Measurements from ENCODE around the gene DPY19L1.
A peak's percentile ranks its signal among the peaks of the same experiment; 100 is the strongest.

DPY19L1 gene

GRCh38 chr7:35019801-35020200, 17.5 kb downstream of the DPY19L1 start:
- WGBS (ENCODE audit: extremely low coverage, insufficient coverage, low lambda C conversion rate): no CpG with 5 or more reads among the region's 3 CpGs
- no peak overlapping the region for H4K5ac ChIP-seq (ENCODE audit: low read length)
- no peak overlapping the region for H3K56ac ChIP-seq (ENCODE audit: low read length)
- H3K36me3 ChIP-seq (ENCODE audit: control insufficient read depth, insufficient read depth, low read length): no peaks in the 10 kb centered on the region
- no peak overlapping the region for H2AK5ac ChIP-seq (ENCODE audit: low read length)
- peaks cover 30% of the 10 kb centered on the region for H3K79me2 ChIP-seq (ENCODE audit: control insufficient read depth, insufficient read depth, low read length)
- no peak overlapping the region for H3K4me3 ChIP-seq (ENCODE audit: low read length)
- H3K4ac ChIP-seq (ENCODE audit: low read depth, low read length): no peak overlapping the region
- no peak overlapping the region for H3K27ac ChIP-seq (ENCODE audit: low read depth, low read length)
- H2BK5ac ChIP-seq (ENCODE audit: low read length): no peak overlapping the region
- no peak overlapping the region for H3K9ac ChIP-seq (ENCODE audit: low read length)
- no peak overlapping the region for H3K18ac ChIP-seq (ENCODE audit: low read length)
- no peaks in the 10 kb centered on the region for H3K27me3 ChIP-seq (ENCODE audit: insufficient read depth, low read length, poor library complexity)
- peak; percentile 56 for DNase-seq
- H2BK120ac ChIP-seq (ENCODE audit: low read depth, low read length): no peak overlapping the region
- H3K79me1 ChIP-seq (ENCODE audit: low read length): peaks cover 4% of the 10 kb centered on the region
- peaks cover 5% of the 10 kb centered on the region for H3K4me1 ChIP-seq (ENCODE audit: control insufficient read depth, low read depth, low read length)
- H2BK15ac ChIP-seq (replicated peaks; ENCODE audit: low read depth): no peak overlapping the region
- H3K23ac ChIP-seq (ENCODE audit: low read length): no peak overlapping the region
- no peak overlapping the region for H3K4me2 ChIP-seq (ENCODE audit: low read length)
- H4K8ac ChIP-seq (ENCODE audit: low read depth, low read length): no peak overlapping the region

GRCh38 chr7:35019179-35019729, 18.0 kb downstream of the DPY19L1 start:
- Histone ChIP-seq H2AK5ac (ENCODE audit: low read length) (no peak overlapping the region), H3K4me2 (ENCODE audit: low read length) (no peak overlapping the region), H4K5ac (ENCODE audit: low read length) (no peak overlapping the region), H3K4me1 (ENCODE audit: control insufficient read depth, low read depth, low read length) (peaks cover 8% of the 10 kb centered on the region), H2BK15ac (replicated peaks; ENCODE audit: low read depth) (no peak overlapping the region), H3K4me3 (ENCODE audit: low read length) (no peak overlapping the region), H3K56ac (ENCODE audit: low read length) (no peak overlapping the region), H3K23ac (ENCODE audit: low read length) (no peak overlapping the region), H3K18ac (ENCODE audit: low read length) (no peak overlapping the region), H3K36me3 (ENCODE audit: control insufficient read depth, insufficient read depth, low read length) (no peaks in the 10 kb centered on the region), H3K27me3 (ENCODE audit: insufficient read depth, low read length, poor library complexity) (no peaks in the 10 kb centered on the region), H3K79me2 (ENCODE audit: control insufficient read depth, insufficient read depth, low read length) (peaks cover 25% of the 10 kb centered on the region), H3K79me1 (ENCODE audit: low read length) (peaks cover 2% of the 10 kb centered on the region), H2BK5ac (ENCODE audit: low read length) (no peak overlapping the region), H3K4ac (ENCODE audit: low read depth, low read length) (no peak overlapping the region), H3K27ac (ENCODE audit: low read depth, low read length) (no peak overlapping the region), H4K8ac (ENCODE audit: low read depth, low read length) (no peak overlapping the region), H2BK120ac (ENCODE audit: low read depth, low read length) (no peak overlapping the region), H3K9ac (ENCODE audit: low read length) (no peak overlapping the region)
- no peak for DNase-seq
- no CpG with 5 or more reads among the region's 2 CpGs for whole genome bisulfite sequencing (ENCODE audit: extremely low coverage, insufficient coverage, low lambda C conversion rate)

- no peak overlapping the region for H4K5ac ChIP-seq (ENCODE audit: low read length)
- no peaks in the 10 kb centered on the region for H3K79me1 ChIP-seq (ENCODE audit: low read length)
- no peak overlapping the region for H3K18ac ChIP-seq (ENCODE audit: low read length)
- H3K27me3 ChIP-seq (ENCODE audit: insufficient read depth, low read length, poor library complexity): no peaks in the 10 kb centered on the region
- H3K9ac ChIP-seq (ENCODE audit: low read length): no peak overlapping the region
- H2AK5ac ChIP-seq (ENCODE audit: low read length): no peak overlapping the region
- H2BK120ac ChIP-seq (ENCODE audit: low read depth, low read length): no peak overlapping the region
- H3K4me2 ChIP-seq (ENCODE audit: low read length): no peak overlapping the region
- peak; percentile 96 for DNase-seq
- no peak overlapping the region for H3K27ac ChIP-seq (ENCODE audit: low read depth, low read length)
- no peak overlapping the region for H2BK15ac ChIP-seq (replicated peaks; ENCODE audit: low read depth)
- peaks cover 2% of the 10 kb centered on the region for H3K79me2 ChIP-seq (ENCODE audit: control insufficient read depth, insufficient read depth, low read length)
- H3K36me3 ChIP-seq (ENCODE audit: control insufficient read depth, insufficient read depth, low read length): peaks cover 2% of the 10 kb centered on the region
- WGBS (ENCODE audit: extremely low coverage, insufficient coverage, low lambda C conversion rate): no CpG with 5 or more reads among the region's 1 CpG
- no peak overlapping the region for H2BK5ac ChIP-seq (ENCODE audit: low read length)
- peaks cover 8% of the 10 kb centered on the region for H3K4me1 ChIP-seq (ENCODE audit: control insufficient read depth, low read depth, low read length)
- no peak overlapping the region for H3K56ac ChIP-seq (ENCODE audit: low read length)
- no peak overlapping the region for H3K4ac ChIP-seq (ENCODE audit: low read depth, low read length)
- H3K4me3 ChIP-seq (ENCODE audit: low read length): no peak overlapping the region
- H3K23ac ChIP-seq (ENCODE audit: low read length): no peak overlapping the region
- H4K8ac ChIP-seq (ENCODE audit: low read depth, low read length): no peak overlapping the region
Observed at GRCh38 chr7:35015346-35015859, 21.9 kb downstream of the DPY19L1 start.

GRCh38 chr7:35012160-35012559, 25.1 kb downstream of the DPY19L1 start:
- no peak overlapping the region for H4K5ac ChIP-seq (ENCODE audit: low read length)
- H3K79me1 ChIP-seq (ENCODE audit: low read length): no peaks in the 10 kb centered on the region
- no peak overlapping the region for H3K4me3 ChIP-seq (ENCODE audit: low read length)
- H2BK15ac ChIP-seq (replicated peaks; ENCODE audit: low read depth): no peak overlapping the region
- no peak overlapping the region for H3K4me2 ChIP-seq (ENCODE audit: low read length)
- H3K36me3 ChIP-seq (ENCODE audit: control insufficient read depth, insufficient read depth, low read length): peaks cover 2% of the 10 kb centered on the region
- no peak overlapping the region for H3K56ac ChIP-seq (ENCODE audit: low read length)
- no peak overlapping the region for H3K9ac ChIP-seq (ENCODE audit: low read length)
- no peaks in the 10 kb centered on the region for H3K27me3 ChIP-seq (ENCODE audit: insufficient read depth, low read length, poor library complexity)
- H3K27ac ChIP-seq (ENCODE audit: low read depth, low read length): no peak overlapping the region
- no peak overlapping the region for H2BK5ac ChIP-seq (ENCODE audit: low read length)
- no peaks in the 10 kb centered on the region for H3K79me2 ChIP-seq (ENCODE audit: control insufficient read depth, insufficient read depth, low read length)
- H4K8ac ChIP-seq (ENCODE audit: low read depth, low read length): no peak overlapping the region
- peaks cover 6% of the 10 kb centered on the region for H3K4me1 ChIP-seq (ENCODE audit: control insufficient read depth, low read depth, low read length)
- H3K18ac ChIP-seq (ENCODE audit: low read length): no peak overlapping the region
- H2BK120ac ChIP-seq (ENCODE audit: low read depth, low read length): no peak overlapping the region
- no peak overlapping the region for H3K23ac ChIP-seq (ENCODE audit: low read length)
- DNase-seq: no peak
- H2AK5ac ChIP-seq (ENCODE audit: low read length): no peak overlapping the region
- H3K4ac ChIP-seq (ENCODE audit: low read depth, low read length): no peak overlapping the region
- WGBS (ENCODE audit: extremely low coverage, insufficient coverage, low lambda C conversion rate): no CpG with 5 or more reads among the region's 3 CpGs

- Histone ChIP-seq H3K79me1 (ENCODE audit: low read length) (no peaks in the 10 kb centered on the region), H2BK5ac (ENCODE audit: low read length) (no peak overlapping the region), H3K36me3 (ENCODE audit: control insufficient read depth, insufficient read depth, low read length) (peaks cover 2% of the 10 kb centered on the region), H2BK15ac (replicated peaks; ENCODE audit: low read depth) (no peak overlapping the region), H3K4me1 (ENCODE audit: control insufficient read depth, low read depth, low read length) (peaks cover 6% of the 10 kb centered on the region), H2AK5ac (ENCODE audit: low read length) (no peak overlapping the region), H3K4me2 (ENCODE audit: low read length) (no peak overlapping the region), H3K27me3 (ENCODE audit: insufficient read depth, low read length, poor library complexity) (no peaks in the 10 kb centered on the region), H3K4me3 (ENCODE audit: low read length) (no peak overlapping the region), H4K8ac (ENCODE audit: low read depth, low read length) (no peak overlapping the region), H3K4ac (ENCODE audit: low read depth, low read length) (no peak overlapping the region), H3K18ac (ENCODE audit: low read length) (no peak overlapping the region), H2BK120ac (ENCODE audit: low read depth, low read length) (no peak overlapping the region), H3K23ac (ENCODE audit: low read length) (no peak overlapping the region), H3K79me2 (ENCODE audit: control insufficient read depth, insufficient read depth, low read length) (no peaks in the 10 kb centered on the region), H3K9ac (ENCODE audit: low read length) (no peak overlapping the region), H4K5ac (ENCODE audit: low read length) (no peak overlapping the region), H3K27ac (ENCODE audit: low read depth, low read length) (no peak overlapping the region), H3K56ac (ENCODE audit: low read length) (no peak overlapping the region)
- no CpG with 5 or more reads among the region's 3 CpGs for WGBS (ENCODE audit: extremely low coverage, insufficient coverage, low lambda C conversion rate)
- DNase-seq: no peak
Observed at GRCh38 chr7:35011085-35011484, 26.2 kb downstream of the DPY19L1 start.

- Histone ChIP-seq H3K36me3 (ENCODE audit: control insufficient read depth, insufficient read depth, low read length) (peaks cover 2% of the 10 kb centered on the region), H3K4me3 (ENCODE audit: low read length) (no peak overlapping the region), H2BK15ac (replicated peaks; ENCODE audit: low read depth) (no peak overlapping the region), H2AK5ac (ENCODE audit: low read length) (no peak overlapping the region), H2BK5ac (ENCODE audit: low read length) (no peak overlapping the region), H3K27me3 (ENCODE audit: insufficient read depth, low read length, poor library complexity) (no peaks in the 10 kb centered on the region), H3K27ac (ENCODE audit: low read depth, low read length) (no peak overlapping the region), H3K4me2 (ENCODE audit: low read length) (no peak overlapping the region), H3K23ac (ENCODE audit: low read length) (no peak overlapping the region), H3K4me1 (ENCODE audit: control insufficient read depth, low read depth, low read length) (no peaks in the 10 kb centered on the region), H3K56ac (ENCODE audit: low read length) (no peak overlapping the region), H2BK120ac (ENCODE audit: low read depth, low read length) (no peak overlapping the region), H4K5ac (ENCODE audit: low read length) (no peak overlapping the region), H3K79me1 (ENCODE audit: low read length) (peaks cover 1% of the 10 kb centered on the region), H3K9ac (ENCODE audit: low read length) (no peak overlapping the region), H3K18ac (ENCODE audit: low read length) (peak overlapping the region; percentile 51), H3K4ac (ENCODE audit: low read depth, low read length) (no peak overlapping the region), H4K8ac (ENCODE audit: low read depth, low read length) (no peak overlapping the region), H3K79me2 (ENCODE audit: control insufficient read depth, insufficient read depth, low read length) (peaks cover 1% of the 10 kb centered on the region)
- no peak for DNase-seq
Observed at GRCh38 chr7:35007768-35008167, 29.5 kb downstream of the DPY19L1 start.

Measured in mesendoderm (in vitro differentiated cells).